ELF-1 (cell line): ENCODE data around the gene POLE3.
"Not testable (repeated sequence)": the region's sequence is repeated elsewhere in the genome, so short reads cannot be mapped to it uniquely, and the experiment has no call there.

ENCODE experiments used
- DNase-seq: peaks from one replicate; pipeline ENCODE4 v3.0.0-alpha.2; 2016; ENCODE audit warnings: low read depth, low spot score

POLE3 gene

GRCh38 chr9:113410207-113410864, at the start of gene POLE3, which contains the start of gene C9orf43:
POLE3 (minus strand) TSS chr9:113410675; CDS start chr9:113410293, 382 bp downstream.
C9orf43 (plus strand) TSS chr9:113410747; CDS start chr9:113413494, 2,747 bp downstream.
- DNase-seq, result peak; percentile 97

- DNase-seq, result peak; percentile 19
These were observed 45.8 kb upstream of the POLE3 start for GRCh38 chr9:113456235-113456634.

DNA sequence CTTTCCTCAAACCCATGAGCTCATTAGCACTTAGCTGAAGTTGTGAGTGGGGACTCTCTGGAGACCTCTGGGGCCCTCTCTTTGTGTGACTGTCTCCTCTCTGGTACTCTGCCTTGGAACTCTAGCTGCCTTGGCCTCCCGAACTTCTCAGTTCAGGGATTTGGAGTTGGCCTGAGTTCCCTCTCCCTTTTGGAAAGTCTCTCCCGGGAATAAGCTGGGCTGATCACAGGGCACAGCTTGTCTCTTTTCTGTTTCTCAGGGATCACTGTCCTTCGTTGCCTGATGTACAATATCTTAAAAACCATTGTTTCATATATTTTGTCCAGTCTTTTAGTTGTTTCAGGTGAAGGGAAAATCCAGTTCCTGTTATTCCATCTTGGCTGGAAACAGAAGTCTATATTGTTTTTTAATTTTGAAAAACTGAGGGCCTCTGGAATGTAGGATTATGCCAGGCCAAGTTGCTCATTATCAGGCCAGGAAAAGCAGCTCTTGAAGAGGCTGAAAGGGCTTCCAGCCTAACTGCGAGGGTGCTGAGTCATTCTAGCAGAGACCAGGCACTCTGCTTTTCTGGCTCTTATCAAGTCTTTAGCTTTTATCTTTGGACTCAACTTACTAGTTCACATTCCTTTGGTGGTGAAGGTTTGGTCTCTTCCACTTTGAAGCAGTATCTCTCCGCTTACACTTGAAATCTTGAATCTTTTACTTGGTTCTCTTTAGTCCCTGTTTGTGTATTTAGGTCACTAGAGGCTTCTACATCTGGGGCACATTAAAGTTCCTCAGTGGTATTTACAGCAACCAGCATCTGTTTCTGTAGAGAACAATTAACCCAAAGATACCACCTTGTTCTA, 44.7 kb upstream of the POLE3 start:
- peak; percentile 87 for DNase-seq

DNA sequence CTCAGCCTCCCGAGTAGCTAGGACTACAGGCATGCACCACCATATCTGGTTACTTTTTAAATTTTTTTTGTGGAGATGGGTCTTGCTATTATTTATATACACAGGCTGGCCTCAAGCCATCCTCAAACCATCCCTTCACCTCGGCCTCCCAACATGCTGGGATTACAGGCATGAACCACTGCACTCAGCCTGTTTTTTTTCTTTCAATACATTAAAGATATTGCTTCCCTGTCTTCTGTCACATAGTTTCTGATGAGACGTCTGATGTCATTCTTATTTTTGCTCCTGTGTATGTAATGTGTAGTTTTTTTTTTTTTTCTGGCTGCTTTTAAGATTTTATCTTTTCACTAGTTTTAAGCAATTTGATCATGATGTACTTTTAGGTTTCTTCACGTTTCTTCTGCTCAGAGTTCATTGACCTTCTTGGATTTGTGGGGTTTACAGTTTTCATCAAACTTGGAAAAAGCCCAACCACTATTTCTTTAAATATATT, 41.7 kb upstream of the POLE3 start:
- DNase-seq, result no peak

GRCh38 chr9:113449376-113449775, 38.9 kb upstream of the POLE3 start:
- DNase-seq, result no peak

- DNase-seq, result peak; percentile 19
These were observed 35.9 kb upstream of the POLE3 start for GRCh38 chr9:113446323-113446740.

- no peak for DNase-seq
These were observed 34.3 kb upstream of the POLE3 start for GRCh38 chr9:113444736-113445135.

DNA sequence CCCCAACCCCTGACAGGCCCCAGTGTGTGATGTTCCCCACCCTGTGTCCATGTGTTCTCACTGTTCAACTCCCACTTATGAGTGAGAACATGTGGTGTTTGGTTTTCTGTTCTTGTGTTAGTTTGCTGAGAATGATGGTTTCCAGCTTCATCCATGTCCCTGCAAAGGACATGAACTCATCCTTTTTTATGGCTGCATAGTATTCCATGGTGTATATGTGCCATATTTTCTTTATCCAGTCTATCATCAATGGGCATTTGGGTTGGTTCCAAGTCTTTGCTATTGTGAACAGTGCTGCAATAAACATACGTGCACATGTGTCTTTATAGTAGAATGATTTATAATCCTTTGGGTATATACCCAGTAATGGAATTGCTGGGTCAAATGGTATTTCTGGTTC, 27.2 kb upstream of the POLE3 start:
- DNase-seq, result not testable (repeated sequence)

DNA sequence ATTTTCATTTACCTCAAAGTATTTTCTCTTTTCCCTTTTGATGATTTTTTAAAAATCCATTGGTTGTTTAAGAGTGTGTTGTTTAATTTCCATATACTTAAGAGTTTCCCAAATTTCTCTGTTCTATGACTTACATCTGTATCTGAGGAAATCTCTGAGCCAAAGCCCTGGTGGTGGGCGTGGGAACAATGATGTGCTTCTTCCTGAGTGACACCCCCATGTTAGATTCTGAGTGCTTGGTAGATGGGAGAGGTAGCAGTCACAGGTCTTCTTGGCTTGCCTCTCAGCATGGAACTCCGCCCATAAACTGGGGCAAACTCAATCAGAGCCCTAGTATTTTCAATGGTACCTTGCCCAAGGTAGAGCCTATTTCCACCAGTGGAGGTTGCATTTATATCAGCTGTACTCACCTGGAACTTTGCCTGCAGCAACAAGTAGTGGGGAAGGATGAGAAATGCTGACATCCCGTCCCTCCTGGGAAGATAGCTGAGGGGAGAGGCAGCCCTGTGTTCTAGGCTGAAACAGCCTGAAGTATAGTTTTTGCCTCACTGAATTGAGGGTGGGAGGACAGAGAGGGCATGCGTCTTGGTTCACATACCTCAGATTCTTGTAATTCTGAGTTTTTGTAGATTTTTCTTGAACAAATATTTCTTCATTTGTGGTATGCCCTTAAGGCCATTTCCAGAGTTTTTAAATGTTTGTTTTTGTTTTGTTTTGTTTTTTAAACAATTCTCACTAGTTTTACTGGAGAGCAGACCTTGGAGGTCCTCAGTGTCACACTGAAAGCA, 26.4 kb upstream of the POLE3 start:
- DNase-seq, result no peak

DNA sequence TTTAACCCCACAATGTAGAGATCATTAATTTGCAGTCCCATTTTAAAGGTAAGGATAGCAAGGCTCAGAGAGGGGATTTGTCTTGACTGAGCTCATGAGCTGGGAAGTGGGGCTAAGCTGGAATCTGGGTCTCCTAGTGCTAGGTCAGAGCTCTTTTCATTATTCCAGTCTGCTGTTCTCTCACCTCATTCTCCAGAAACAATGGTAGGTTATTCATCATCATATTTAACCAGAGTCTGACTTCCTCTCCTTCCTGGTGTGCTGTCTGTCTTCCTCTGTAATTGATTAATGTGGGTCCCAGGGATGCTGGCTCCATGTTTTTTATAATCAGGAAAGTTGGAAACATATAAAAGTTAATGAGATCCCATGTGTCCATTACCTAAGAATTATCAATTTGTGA, 20.7 kb upstream of the POLE3 start:
- no peak for DNase-seq

DNA sequence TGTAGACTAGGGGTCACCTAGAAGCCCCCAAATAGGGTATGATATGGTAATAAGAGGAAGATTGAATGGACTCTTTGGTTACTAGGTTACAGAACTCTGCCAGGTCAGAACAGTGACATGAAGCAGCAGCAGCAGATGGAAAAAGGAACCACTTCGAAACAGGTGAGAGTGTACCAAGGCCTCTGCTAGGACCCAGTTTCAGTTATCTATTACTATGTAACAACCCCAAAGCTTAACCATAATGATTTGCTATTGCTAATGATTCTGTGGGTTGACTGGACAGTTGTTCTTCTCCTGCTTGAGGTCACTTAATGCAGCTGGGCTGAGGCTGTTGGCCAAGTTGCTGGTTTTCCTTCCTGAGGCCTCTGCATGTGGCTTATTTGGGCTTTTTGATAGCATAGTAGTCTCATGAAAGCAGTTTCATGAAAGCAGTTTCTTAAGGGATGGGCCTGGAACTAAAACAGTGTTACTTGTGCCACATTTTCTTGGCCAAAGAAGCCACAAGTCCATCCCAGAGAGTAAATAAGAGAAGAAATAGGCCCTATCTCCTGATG, 17.7 kb upstream of the POLE3 start:
- DNase-seq, result no peak

DNA sequence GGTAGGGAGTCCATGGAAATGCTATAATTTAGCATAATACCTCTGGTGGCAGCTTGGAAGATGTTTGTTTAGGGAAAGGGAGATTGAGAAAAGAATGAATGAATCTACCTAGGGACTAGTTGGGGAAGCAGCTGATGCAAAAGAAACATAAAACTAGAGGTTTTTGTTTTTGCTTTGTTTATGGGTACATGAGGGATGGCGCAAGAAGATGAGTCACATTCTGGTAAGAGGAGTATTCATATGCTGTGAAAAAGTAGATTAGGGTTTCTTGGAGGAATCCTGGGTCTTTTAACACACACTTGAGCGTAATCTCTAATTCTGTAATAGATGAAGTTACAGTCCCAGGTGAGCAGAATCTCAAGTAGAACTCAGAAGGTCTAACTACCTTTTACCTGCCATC, 17.2 kb upstream of the POLE3 start:
- no peak for DNase-seq

GRCh38 chr9:113426701-113427100, 16.2 kb upstream of the POLE3 start:
- DNase-seq, result no peak

DNA sequence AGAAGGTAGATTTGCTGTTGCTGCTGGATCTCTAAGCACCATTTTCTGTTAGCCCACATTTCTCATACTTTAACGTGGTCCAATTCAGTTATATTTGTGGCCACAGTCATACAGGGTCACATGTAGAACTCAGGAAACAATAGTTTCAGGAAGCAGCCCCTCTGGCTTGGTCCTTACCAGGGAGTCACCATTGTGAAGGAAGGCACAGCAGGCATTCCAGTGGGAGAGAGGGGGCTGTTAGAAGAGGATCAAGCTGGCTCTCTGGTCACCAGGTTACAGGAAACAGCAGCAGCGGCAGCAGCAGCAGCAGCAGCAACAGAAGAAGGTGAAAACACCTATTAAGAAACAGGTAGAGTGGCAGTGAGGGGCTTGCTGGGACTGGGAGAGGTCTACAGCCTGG, 14.6 kb upstream of the POLE3 start:
- no peak for DNase-seq

DNA sequence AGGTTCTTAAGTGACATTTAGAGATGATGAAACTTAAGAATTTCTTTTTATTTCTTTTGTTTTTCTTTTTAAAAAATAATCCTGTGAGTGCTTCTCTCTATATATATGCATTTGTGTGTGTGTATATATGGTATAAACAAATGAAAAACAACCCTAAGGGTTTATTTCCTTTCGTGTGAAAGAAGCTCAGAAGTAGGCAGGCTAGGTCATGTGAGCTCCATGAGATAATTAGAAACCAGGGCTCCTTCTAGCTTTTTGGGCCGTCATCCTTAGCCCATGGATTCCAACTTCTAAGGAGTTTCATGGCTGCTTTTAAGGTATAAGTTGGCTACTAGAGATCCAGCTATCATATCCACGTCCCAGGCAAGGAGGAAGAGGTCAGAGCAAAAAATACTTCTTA, 11.3 kb upstream of the POLE3 start:
- no peak for DNase-seq

GRCh38 chr9:113417370-113417769, 6.9 kb upstream of the POLE3 start:
- DNase-seq, result no peak

- no peak for DNase-seq
These were observed 5.8 kb upstream of the POLE3 start for GRCh38 chr9:113416149-113416721.

GRCh38 chr9:113409883-113410206, 630 bp downstream of the POLE3 start:
- DNase-seq, result no peak

DNA sequence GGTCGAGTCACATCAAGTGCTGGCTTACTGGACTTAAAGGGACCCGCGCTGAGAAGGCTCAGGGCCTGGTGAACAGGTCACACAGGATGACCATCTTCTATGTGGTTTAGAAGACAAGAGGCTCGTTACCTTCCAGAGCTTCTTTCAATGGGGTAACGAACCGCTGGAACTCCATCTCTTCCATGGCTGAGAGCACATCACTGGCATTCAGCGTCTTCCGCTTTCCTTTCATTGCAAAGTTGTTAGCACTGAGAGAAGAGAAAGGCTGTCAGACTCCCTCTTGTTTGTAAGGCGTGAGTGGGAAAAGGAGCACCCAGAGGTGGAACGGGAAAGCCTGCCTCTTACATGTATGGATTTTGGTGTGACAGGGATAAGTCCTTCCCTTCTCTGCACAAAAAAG, 994 bp downstream of the POLE3 start:
- DNase-seq, result no peak

- peak; percentile 69 for DNase-seq
These were observed 3.5 kb downstream of the POLE3 start for GRCh38 chr9:113406873-113407511.

DNA sequence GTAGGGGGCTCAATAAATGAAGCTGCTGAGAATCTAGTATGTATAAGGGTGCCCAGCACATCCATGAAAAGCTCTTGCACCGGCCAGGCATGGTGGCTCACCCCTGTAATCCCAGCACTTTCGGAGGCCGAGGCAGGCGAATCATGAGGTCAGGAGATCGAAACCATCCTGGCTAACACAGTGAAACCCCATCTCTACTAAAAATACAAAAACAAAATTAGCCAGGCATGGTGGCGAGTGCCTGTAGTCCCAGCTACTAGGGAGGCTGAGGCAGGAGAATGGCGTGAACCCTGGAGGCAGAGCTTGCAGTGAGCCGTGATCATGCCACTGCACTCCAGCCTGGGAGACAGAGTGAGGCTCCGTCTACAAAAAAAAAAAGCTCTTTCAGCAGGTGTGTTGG, 4.1 kb downstream of the POLE3 start:
- not testable (repeated sequence) for DNase-seq
